ENCODE results near the gene PLXNA4. TPM values are rescaled to one million over a fixed set of nuclear protein-coding genes. Genes with fewer than 3 reads are reported as not detected.

Gene PLXNA4
- total and polyA plus RNA-seq, 2 experiments from 2014 or later = 0.32 TPM; not detected in 1

GRCh38 chr7:132435016-132435990, 141.0 kb downstream of the PLXNA4 start:
- H3K9ac ChIP-seq = no peak overlapping the region
- in situ Hi-C loops (cut with MboI) = no loop called here
- H4K20me1 ChIP-seq (ENCODE audit: insufficient read depth) = no peaks in the 10 kb centered on the region
- no peak for DNase-seq
- no peaks in the 10 kb centered on the region for H3K36me3 ChIP-seq (ENCODE audit: low read depth)
- no peak overlapping the region for H3K4me3 ChIP-seq
- no peak overlapping the region for H2AFZ ChIP-seq
- no peaks in the 10 kb centered on the region for H3K79me2 ChIP-seq (ENCODE audit: insufficient read depth)
- WGBS, 2 experiments (ENCODE audit: low coverage in 1 of 2, low lambda C conversion rate in 2 of 2, missing lambda C conversion rate in 2 of 2) = 66% methylated on average over 18 of the region's 18 CpGs
- no peak for TF ChIP-seq EZH2 (IDR thresholded peaks at IDR 0.05; ENCODE audit: insufficient read depth, poor library complexity, severe bottlenecking)
- TF ChIP-seq EZH2phosphoT487 (IDR thresholded peaks at IDR 0.05; ENCODE audit: insufficient read depth, low read depth) = no peak
- H3F3A ChIP-seq (ENCODE audit: insufficient read depth) = no peaks in the 10 kb centered on the region
- H3K9me2 ChIP-seq (ENCODE audit: insufficient read depth) = no peaks in the 10 kb centered on the region
- no peaks in the 10 kb centered on the region for H3K9me3 ChIP-seq (ENCODE audit: low read depth)
- H3K4me2 ChIP-seq (ENCODE audit: unreplicated experiment) = no peak overlapping the region
- H3K27ac ChIP-seq = no peak overlapping the region
- H3K27me3 ChIP-seq (replicated peaks; ENCODE audit: insufficient read depth) = 0 out of 2 replicates have a peak, but pooled peaks cover 3% of the 10 kb centered on the region
- H3K4me1 ChIP-seq (ENCODE audit: insufficient read depth) = no peaks in the 10 kb centered on the region

- WGBS, 2 experiments (ENCODE audit: low coverage in 1 of 2, low lambda C conversion rate in 2 of 2, missing lambda C conversion rate in 2 of 2) = 82 to 85% methylated on average over 7 of the region's 7 CpGs
- in situ Hi-C loops (cut with MboI) = no loop called here
- no peak overlapping the region for H3K4me2 ChIP-seq (ENCODE audit: unreplicated experiment)
Observed at GRCh38 chr7:132434041-132434440, 142.2 kb downstream of the PLXNA4 start.

GRCh38 chr7:132433301-132433700, 143.0 kb downstream of the PLXNA4 start:
- in situ Hi-C loops (cut with MboI) = no loop called here
- 61 to 72% methylated on average over 2 of the region's 2 CpGs for WGBS, 2 experiments (ENCODE audit: low coverage in 1 of 2, low lambda C conversion rate in 2 of 2, missing lambda C conversion rate in 2 of 2)
- Histone ChIP-seq H3K4me3 (no peak overlapping the region), H4K20me1 (ENCODE audit: insufficient read depth) (no peaks in the 10 kb centered on the region), H3K4me2 (ENCODE audit: unreplicated experiment) (no peak overlapping the region), H3K79me2 (ENCODE audit: insufficient read depth) (no peaks in the 10 kb centered on the region), H3K27ac (no peak overlapping the region), H3K9me3 (ENCODE audit: low read depth) (no peaks in the 10 kb centered on the region), H3K36me3 (ENCODE audit: low read depth) (no peaks in the 10 kb centered on the region), H2AFZ (no peak overlapping the region), H3K9me2 (ENCODE audit: insufficient read depth) (no peaks in the 10 kb centered on the region), H3K27me3 (replicated peaks; ENCODE audit: insufficient read depth) (0 out of 2 replicates have a peak, but pooled peaks cover 3% of the 10 kb centered on the region), H3K4me1 (ENCODE audit: insufficient read depth) (no peaks in the 10 kb centered on the region), H3K9ac (no peak overlapping the region), H3F3A (ENCODE audit: insufficient read depth) (no peaks in the 10 kb centered on the region)
- no peak for TF ChIP-seq EZH2phosphoT487 (IDR thresholded peaks at IDR 0.05; ENCODE audit: insufficient read depth, low read depth)
- DNase-seq = no peak

More at GRCh38 chr7:132434041-132434440, 142.2 kb downstream of the PLXNA4 start:
- Histone ChIP-seq H3K79me2 (ENCODE audit: insufficient read depth) (no peaks in the 10 kb centered on the region), H2AFZ (no peak overlapping the region), H3K9me3 (ENCODE audit: low read depth) (no peaks in the 10 kb centered on the region), H3K9me2 (ENCODE audit: insufficient read depth) (no peaks in the 10 kb centered on the region), H4K20me1 (ENCODE audit: insufficient read depth) (no peaks in the 10 kb centered on the region), H3K27ac (no peak overlapping the region), H3K4me3 (no peak overlapping the region), H3K9ac (no peak overlapping the region), H3K36me3 (ENCODE audit: low read depth) (no peaks in the 10 kb centered on the region), H3K4me1 (ENCODE audit: insufficient read depth) (no peaks in the 10 kb centered on the region), H3F3A (ENCODE audit: insufficient read depth) (no peaks in the 10 kb centered on the region), H3K27me3 (replicated peaks; ENCODE audit: insufficient read depth) (0 out of 2 replicates have a peak, but pooled peaks cover 3% of the 10 kb centered on the region)
- TF ChIP-seq EZH2 (IDR thresholded peaks at IDR 0.05; ENCODE audit: insufficient read depth, poor library complexity, severe bottlenecking) = no peak
- no peak for TF ChIP-seq EZH2phosphoT487 (IDR thresholded peaks at IDR 0.05; ENCODE audit: insufficient read depth, low read depth)
- DNase-seq = no peak

- in situ Hi-C loops (cut with MboI) = no loop called here
- no peak overlapping the region for H3K9ac ChIP-seq
- H3K9me3 ChIP-seq (ENCODE audit: low read depth) = no peaks in the 10 kb centered on the region
- 0 out of 2 replicates have a peak overlapping the region, but pooled peaks have one; percentile 43 for H2AFZ ChIP-seq
- TF ChIP-seq EZH2phosphoT487 (IDR thresholded peaks at IDR 0.05; ENCODE audit: insufficient read depth, low read depth) (no peak), EZH2 (IDR thresholded peaks at IDR 0.05; ENCODE audit: insufficient read depth, poor library complexity, severe bottlenecking) (no peak)
- no peaks in the 10 kb centered on the region for H3K9me2 ChIP-seq (ENCODE audit: insufficient read depth)
- H3K27ac ChIP-seq = 0 out of 2 replicates have a peak overlapping the region, but pooled peaks have one; percentile 3
- H3K36me3 ChIP-seq (ENCODE audit: low read depth) = no peaks in the 10 kb centered on the region
- H4K20me1 ChIP-seq (ENCODE audit: insufficient read depth) = no peaks in the 10 kb centered on the region
- DNase-seq = peak; percentile 82
- no peak overlapping the region for H3K4me2 ChIP-seq (ENCODE audit: unreplicated experiment)
- WGBS, 2 experiments (ENCODE audit: low coverage in 1 of 2, low lambda C conversion rate in 2 of 2, missing lambda C conversion rate in 2 of 2) = 42 to 54% methylated on average over 13 of the region's 13 CpGs
- H3K79me2 ChIP-seq (ENCODE audit: insufficient read depth) = no peaks in the 10 kb centered on the region
- no peaks in the 10 kb centered on the region for H3K4me1 ChIP-seq (ENCODE audit: insufficient read depth)
- H3K27me3 ChIP-seq (replicated peaks; ENCODE audit: insufficient read depth) = 0 out of 2 replicates have a peak, but pooled peaks cover 3% of the 10 kb centered on the region
- no peaks in the 10 kb centered on the region for H3F3A ChIP-seq (ENCODE audit: insufficient read depth)
- no peak overlapping the region for H3K4me3 ChIP-seq
Observed at GRCh38 chr7:132430861-132431822, 145.1 kb downstream of the PLXNA4 start.

Measured in GM23248 (cell line).